LNCaP clone FGC (cell line): Measurements from ENCODE around the gene SATB1.

Experiments used
- DNase-seq: peaks from one replicate; pipeline ENCODE4 v3.0.0-alpha.2; 2011; ENCODE audit warnings: low read depth
- H3K4me3 ChIP-seq: 2 replicates; pipeline ENCODE4 v1.5.1; 2011; ENCODE audit warnings: mild to moderate bottlenecking, low read depth, low read length, control low read depth
- TF ChIP-seq, protein P1 (sequence below): IDR thresholded peaks from 2 replicates; pipeline ENCODE4 v1.5.1; 2012; ENCODE audit warnings: mild to moderate bottlenecking; ENCODE audit not compliant: control insufficient read depth, insufficient read depth; ENCODE audit errors: extremely low read depth

The SATB1 gene

DNA sequence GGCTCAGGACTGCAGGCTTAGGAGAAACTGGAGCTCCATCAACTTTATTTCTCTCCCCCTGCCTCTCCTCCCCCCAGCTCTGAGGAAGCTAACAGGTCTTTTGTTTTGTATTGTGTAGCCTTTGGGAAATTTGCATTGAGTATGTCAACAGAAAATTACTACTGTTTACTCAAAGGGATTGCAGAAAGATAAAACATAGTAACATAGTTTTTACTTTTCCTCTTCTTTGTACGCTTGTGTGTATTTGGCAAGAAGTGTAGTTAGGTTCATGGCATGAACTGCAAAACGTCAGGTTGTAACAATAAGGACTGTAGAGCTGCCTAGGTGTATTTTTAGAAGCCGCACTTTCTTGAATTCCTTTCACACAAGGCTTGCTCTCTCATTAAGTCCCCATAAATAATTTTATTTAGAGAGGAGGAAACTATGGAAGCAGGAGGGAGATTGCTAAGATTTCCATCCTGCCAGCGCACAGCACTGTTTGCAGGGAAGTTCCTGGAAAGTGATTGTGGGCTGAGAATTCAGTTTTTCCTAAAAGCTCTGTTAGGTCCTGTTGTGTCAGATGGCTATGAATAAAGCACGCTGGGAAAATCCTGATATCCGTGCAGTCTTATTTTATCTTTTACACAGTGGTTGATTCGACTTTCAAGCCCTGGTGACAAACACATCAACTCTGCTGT, 21.1 kb upstream of the SATB1 start:
- H3K4me3 ChIP-seq = no peak overlapping the region
- no peak for DNase-seq
- TF ChIP-seq, protein P1, sequence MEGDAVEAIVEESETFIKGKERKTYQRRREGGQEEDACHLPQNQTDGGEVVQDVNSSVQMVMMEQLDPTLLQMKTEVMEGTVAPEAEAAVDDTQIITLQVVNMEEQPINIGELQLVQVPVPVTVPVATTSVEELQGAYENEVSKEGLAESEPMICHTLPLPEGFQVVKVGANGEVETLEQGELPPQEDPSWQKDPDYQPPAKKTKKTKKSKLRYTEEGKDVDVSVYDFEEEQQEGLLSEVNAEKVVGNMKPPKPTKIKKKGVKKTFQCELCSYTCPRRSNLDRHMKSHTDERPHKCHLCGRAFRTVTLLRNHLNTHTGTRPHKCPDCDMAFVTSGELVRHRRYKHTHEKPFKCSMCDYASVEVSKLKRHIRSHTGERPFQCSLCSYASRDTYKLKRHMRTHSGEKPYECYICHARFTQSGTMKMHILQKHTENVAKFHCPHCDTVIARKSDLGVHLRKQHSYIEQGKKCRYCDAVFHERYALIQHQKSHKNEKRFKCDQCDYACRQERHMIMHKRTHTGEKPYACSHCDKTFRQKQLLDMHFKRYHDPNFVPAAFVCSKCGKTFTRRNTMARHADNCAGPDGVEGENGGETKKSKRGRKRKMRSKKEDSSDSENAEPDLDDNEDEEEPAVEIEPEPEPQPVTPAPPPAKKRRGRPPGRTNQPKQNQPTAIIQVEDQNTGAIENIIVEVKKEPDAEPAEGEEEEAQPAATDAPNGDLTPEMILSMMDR = no peak

GRCh38 chr3:18445401-18446148, 20.4 kb upstream of the SATB1 start:
- TF ChIP-seq, protein P1 = no peak
- no peak for DNase-seq
- H3K4me3 ChIP-seq = no peak overlapping the region

DNA sequence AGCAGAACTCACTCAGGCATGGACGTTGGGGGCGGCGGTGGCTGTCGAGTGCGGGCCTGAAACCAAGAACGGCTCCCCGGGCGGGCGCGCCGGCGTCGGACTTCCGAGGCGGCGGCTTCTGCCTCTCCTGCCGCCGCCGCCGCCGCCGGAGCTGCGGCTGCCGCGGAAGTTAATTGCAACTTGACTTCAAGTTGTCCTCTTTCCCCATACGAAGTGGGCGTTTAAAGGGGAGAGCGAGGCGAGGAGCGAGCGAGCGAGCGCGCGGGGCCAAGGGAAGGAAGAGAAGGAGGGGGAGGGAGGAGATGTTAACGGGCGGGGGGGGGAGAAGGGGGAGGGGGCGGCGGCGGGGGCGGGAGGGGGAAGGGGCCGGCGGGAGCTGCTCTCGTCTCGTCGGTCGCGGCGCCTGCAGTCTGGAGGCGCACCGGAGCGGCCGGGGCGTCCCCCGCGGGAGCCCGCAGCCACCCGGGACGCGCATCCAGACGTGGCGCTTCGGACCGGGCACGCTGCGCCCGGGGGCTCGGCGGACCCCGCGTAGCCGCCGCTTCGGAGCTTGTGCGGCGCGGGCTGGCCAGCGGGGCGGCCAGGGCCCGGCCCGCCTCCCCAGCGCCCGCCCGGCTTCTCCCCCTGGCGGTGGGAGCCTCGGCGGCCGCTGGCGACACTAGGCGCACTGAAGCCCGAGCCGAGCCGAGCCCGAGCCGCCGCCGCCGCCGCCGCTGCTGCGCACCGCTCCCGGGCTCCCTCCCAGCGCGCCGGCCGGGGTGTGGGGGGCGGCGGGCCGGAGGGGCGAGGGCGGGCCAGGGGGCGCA, 19.7 kb upstream of the SATB1 start:
- TF ChIP-seq, protein P1 = peak; percentile 55
- no peak for DNase-seq
- H3K4me3 ChIP-seq = no peak overlapping the region

GRCh38 chr3:18443665-18444594, 18.8 kb upstream of the SATB1 start:
- DNase-seq = no peak
- TF ChIP-seq, protein P1 = no peak

GRCh38 chr3:18442756-18443664, 17.9 kb upstream of the SATB1 start:
- no peak for DNase-seq
- TF ChIP-seq, protein P1 = no peak
- H3K4me3 ChIP-seq = no peak overlapping the region

More at GRCh38 chr3:18443665-18444594, 18.8 kb upstream of the SATB1 start:
- no peak overlapping the region for H3K4me3 ChIP-seq
